SK-N-SH (cell line): ENCODE results near the gene EDEM3. TPM values are rescaled to one million over a fixed set of nuclear protein-coding genes. Genes with fewer than 3 reads are reported as not detected.

Experiments
- CTCF ChIA-PET: fragments of 300-600, 350-600 bp; formaldehyde crosslinking; extraction: SDS; loops from one replicate; lab custom pipeline; 2021; lab: Yijun Ruan, JAX
- POLR2A ChIA-PET: fragments of 350-600 bp; sonication (Branson Sonifier 250); formaldehyde crosslinking; extraction: SDS; loops from one replicate; lab custom pipeline; 2020; ENCODE audit warnings: antibody characterized with exemption, inconsistent platforms; lab: Yijun Ruan, JAX
- DNase-seq: peaks from one replicate; pipeline ENCODE4 v3.0.0; 2012
- H2AFZ ChIP-seq: fragments of 200-600 bp; sonication (generic); 2 replicates; pipeline ENCODE4 v1.8.1; 2016; ENCODE audit warnings: antibody characterized with exemption, mild to moderate bottlenecking, low read depth
- H3F3A ChIP-seq: fragments of 200-600 bp; sonication (generic); replicated peaks from 2 replicates; pipeline ENCODE3; 2016; ENCODE audit warnings: antibody characterized with exemption, mild to moderate bottlenecking; ENCODE audit not compliant: insufficient read depth
- H3K27ac ChIP-seq, 2 experiments: fragments of 200-500 bp in 1 of 2; fragments of 200-600 bp in 1 of 2; sonication (Bioruptor generic) in 1 of 2; sonication (generic), shearing (Covaris generic) in 1 of 2; 2 replicates each; pipeline versions ENCODE4 v1.5.1 to v1.6.1; 2014 to 2016; ENCODE audit warnings: low read depth in 2 of 2, inconsistent platforms in 1 of 2, low read length in 1 of 2, mild to moderate bottlenecking in 1 of 2, mixed read lengths in 1 of 2
- H3K27me3 ChIP-seq: fragments of 200-600 bp; sonication (generic), shearing (Covaris generic); 2 replicates; pipeline ENCODE4 v1.6.1; 2016; ENCODE audit warnings: mixed run types; ENCODE audit not compliant: insufficient read depth
- H3K36me3 ChIP-seq, 2 experiments: fragments of 200-500 bp in 1 of 2; fragments of 200-600 bp in 1 of 2; sonication (Bioruptor generic) in 1 of 2; sonication (generic) in 1 of 2; replicated peaks in 1 of 2; 2 replicates each; pipeline versions ENCODE3 to v1.5.1; 2014 to 2016; ENCODE audit warnings: low read length in 1 of 2, mild to moderate bottlenecking in 1 of 2; ENCODE audit not compliant: insufficient read depth in 2 of 2, control insufficient read depth in 1 of 2
- H3K4me1 ChIP-seq, 2 experiments: fragments of 200-500 bp in 1 of 2; fragments of 200-600 bp in 1 of 2; sonication (Bioruptor generic) in 1 of 2; sonication (generic), shearing (Covaris generic) in 1 of 2; 2 replicates each; pipeline versions ENCODE4 v1.5.1 to v1.6.1; 2014 to 2016; ENCODE audit warnings: low read depth in 1 of 2, low read length in 1 of 2, mixed run types in 1 of 2; ENCODE audit not compliant: insufficient read depth in 2 of 2, control insufficient read depth in 1 of 2
- H3K4me2 ChIP-seq: fragments of 200-600 bp; sonication (generic), shearing (Covaris generic); 2 replicates; pipeline ENCODE4 v1.6.1; 2017; ENCODE audit warnings: mixed run types
- H3K4me3 ChIP-seq, 2 experiments: fragments of 200-500 bp in 1 of 2; fragments of 200-600 bp in 1 of 2; sonication (Bioruptor generic) in 1 of 2; sonication (generic), shearing (Covaris generic) in 1 of 2; 2 replicates each; pipeline versions ENCODE4 v1.5.1 to v1.8.1; 2014 to 2016; ENCODE audit warnings: low read depth in 2 of 2, inconsistent platforms in 1 of 2, low read length in 1 of 2, mild to moderate bottlenecking in 1 of 2, mixed read lengths in 1 of 2, moderate library complexity in 1 of 2
- H3K79me2 ChIP-seq: fragments of 200-600 bp; sonication (generic); 2 replicates; pipeline ENCODE4 v1.8.1; 2017; ENCODE audit warnings: mild to moderate bottlenecking; ENCODE audit not compliant: insufficient read depth
- H3K9ac ChIP-seq: fragments of 200-600 bp; sonication (generic); 2 replicates; pipeline ENCODE4 v1.6.1; 2017; ENCODE audit warnings: mixed run types
- H3K9me2 ChIP-seq: fragments of 200-600 bp; sonication (generic); 2 replicates; pipeline ENCODE4 v1.6.1; 2017; ENCODE audit warnings: mixed run types
- H3K9me3 ChIP-seq: fragments of 200-600 bp; sonication (generic); 2 replicates; pipeline ENCODE4 v1.6.1; 2017; ENCODE audit warnings: mixed run types, mild to moderate bottlenecking, moderate library complexity
- H4K20me1 ChIP-seq: fragments of 200-600 bp; sonication (generic); 2 replicates; pipeline ENCODE4 v1.6.1; 2017; ENCODE audit warnings: mild to moderate bottlenecking, mixed run types; ENCODE audit not compliant: insufficient read depth
- EP300 ChIP-seq, 2 experiments: IDR thresholded peaks; 2 replicates each; pipeline versions ENCODE4 v1.4.0 to v1.6.1; 2012; ENCODE audit warnings: borderline replicate concordance in 1 of 2, low read depth in 1 of 2, low read length in 1 of 2
- FOSL2 ChIP-seq: IDR thresholded peaks from 2 replicates; pipeline ENCODE4 v1.4.0; 2012; ENCODE audit warnings: low read depth, mild to moderate bottlenecking, moderate library complexity, borderline replicate concordance
- FOXJ3 ChIP-seq: sonication (generic); formaldehyde crosslinking; IDR thresholded peaks from 2 replicates; pipeline ENCODE4 v1.5.1; 2020; ENCODE audit warnings: mild to moderate bottlenecking, missing genetic modification reagents
- GATA2 ChIP-seq: sonication (generic); formaldehyde crosslinking; IDR thresholded peaks from 2 replicates; pipeline ENCODE4 v1.5.0; 2020; ENCODE audit warnings: mild to moderate bottlenecking, missing genetic modification reagents
- MXI1 ChIP-seq: IDR thresholded peaks from 2 replicates; pipeline ENCODE4 v1.6.1; 2012; ENCODE audit warnings: mild to moderate bottlenecking, low read depth, low read length, improper control_type of control experiment
- NFIC ChIP-seq: IDR thresholded peaks from 2 replicates; pipeline ENCODE4 v1.4.0; 2012; ENCODE audit warnings: borderline replicate concordance
- PBX3 ChIP-seq: IDR thresholded peaks from 2 replicates; pipeline ENCODE4; 2012
- RAD21 ChIP-seq: IDR thresholded peaks from 2 replicates; pipeline ENCODE4 v1.6.1; 2012; ENCODE audit warnings: mild to moderate bottlenecking, low read length
- SIN3A ChIP-seq: IDR thresholded peaks from 2 replicates; pipeline ENCODE4 v1.6.1; 2012; ENCODE audit warnings: low read depth, mild to moderate bottlenecking, low read length, moderate library complexity, borderline replicate concordance
- SMC3 ChIP-seq: IDR thresholded peaks from 2 replicates; pipeline ENCODE4 v1.6.1; 2012; ENCODE audit warnings: low read depth, low read length, improper control_type of control experiment
- ZBTB33 ChIP-seq: IDR thresholded peaks from 2 replicates; pipeline ENCODE4 v1.4.0; 2012; ENCODE audit warnings: low read depth, borderline replicate concordance
- WGBS: methylation state at CpG from one replicate; pipeline ENCODE4 v1.1.6; 2017; ENCODE audit warnings: low lambda C conversion rate; 5-methylcytosine and 5-hydroxymethylcytosine counted together
- polyA plus RNA-seq, 3 experiments: library from polyadenylated mRNA; depleted of rRNA; stranded (reverse); fragments of >200 nt; gene quantifications; 2 replicates each; pipeline ENCODE4 v1.2.3, GENCODE V29; 2012

The EDEM3 gene
- polyA plus RNA-seq, 1 of the 3 experiments (the other 2 are of a cell fraction), result 28.6 TPM

GRCh38 chr1:184695023-184695422, 59.6 kb downstream of the EDEM3 start:
- Histone ChIP-seq H3K4me2 (no peak overlapping the region), H4K20me1 (no peaks in the 10 kb centered on the region), H3K9me3 (no peaks in the 10 kb centered on the region), H3K79me2 (no peaks in the 10 kb centered on the region), H3F3A (peaks cover 13% of the 10 kb centered on the region), H3K27ac (no peak overlapping the region), H3K36me3 (peaks cover 48 to 90% of the 10 kb centered on the region in 2 experiments), H2AFZ (no peak overlapping the region), H3K27me3 (no peaks in the 10 kb centered on the region), H3K9ac (no peak overlapping the region), H3K9me2 (no peaks in the 10 kb centered on the region), H3K4me3 (no peak overlapping the region), H3K4me1 (peaks cover 2 to 6% of the 10 kb centered on the region in 2 experiments; a peak in 2 of 4 replicates)
- ChIA-PET POLR2A (no interaction called here), CTCF (interaction anchor here (1.8 kb wide), 1 partner anchor 620 kb away, joined by 6 read pairs; no protein-coding TSS in a partner anchor)
- 98% methylated on average over 5 of the region's 5 CpGs for WGBS
- no peak for DNase-seq
- TF ChIP-seq SIN3A, result no peak
- no peak for TF ChIP-seq FOSL2
- TF ChIP-seq ZBTB33, result no peak
- no peak for TF ChIP-seq RAD21

GRCh38 chr1:184693011-184693410, 61.6 kb downstream of the EDEM3 start:
- Histone ChIP-seq H3K9me2 (no peaks in the 10 kb centered on the region), H3K4me2 (no peak overlapping the region), H3K36me3 (peaks cover 44 to 81% of the 10 kb centered on the region in 2 experiments), H2AFZ (no peak overlapping the region), H3K9ac (no peak overlapping the region), H3K4me1 (peaks cover 2 to 6% of the 10 kb centered on the region in 2 experiments; a peak in 2 of 4 replicates), H4K20me1 (no peaks in the 10 kb centered on the region), H3K27me3 (no peaks in the 10 kb centered on the region), H3K79me2 (no peaks in the 10 kb centered on the region), H3F3A (peaks cover 4% of the 10 kb centered on the region), H3K27ac (no peak overlapping the region), H3K4me3 (no peak overlapping the region)
- WGBS, result 94% methylated on average over 2 of the region's 2 CpGs
- no peak for DNase-seq
- POLR2A ChIA-PET, result no interaction called here
- TF ChIP-seq GATA2 (CRISPR knock-in tag), result no peak
- TF ChIP-seq NFIC, result no peak
- TF ChIP-seq EP300 (IDR thresholded peaks at IDR 0.05; ENCODE audit: borderline replicate concordance in 1 of 2, low read depth in 1 of 2, low read length in 1 of 2), result no peak
- TF ChIP-seq MXI1, result no peak
- no peak for TF ChIP-seq PBX3
- no peak for TF ChIP-seq SMC3
- no peak for TF ChIP-seq FOXJ3 (CRISPR knock-in tag)
- TF ChIP-seq, all 33 proteins: peak for 0
- CTCF ChIA-PET, result interaction anchor here (0.6 to 2.9 kb wide), 10 partner anchors 13 to 1064 kb away, joined by 3 to 34 read pairs (median 4); no protein-coding TSS in a partner anchor
- no peaks in the 10 kb centered on the region for H3K9me3 ChIP-seq
